Neural cell (in vitro differentiated cells): ENCODE results near the gene ANO4.

Experiments
- EZH2 ChIP-seq: fragments of 200-600, 300-800 bp; shearing (Covaris generic), sonication (generic); IDR thresholded peaks from 2 replicates; pipeline ENCODE4 v1.6.1; 2014; ENCODE audit warnings: antibody characterized with exemption, low read length, borderline replicate concordance, mild to moderate bottlenecking; ENCODE audit not compliant: insufficient read depth, poor library complexity, severe bottlenecking
- SMC3 ChIP-seq: fragments of 450-650 bp; conservative IDR thresholded peaks from 2 replicates; pipeline ENCODE4 v1.6.1; 2014; ENCODE audit warnings: antibody characterized with exemption, mild to moderate bottlenecking, moderate library complexity; ENCODE audit not compliant: poor library complexity
- TF ChIP-seq, protein P1 (sequence below): fragments of 450-650 bp; IDR thresholded peaks from 2 replicates; pipeline ENCODE4 v1.5.1; 2014; ENCODE audit warnings: antibody characterized with exemption, mild to moderate bottlenecking, moderate library complexity; ENCODE audit not compliant: poor library complexity, severe bottlenecking

- TF ChIP-seq, protein P1, sequence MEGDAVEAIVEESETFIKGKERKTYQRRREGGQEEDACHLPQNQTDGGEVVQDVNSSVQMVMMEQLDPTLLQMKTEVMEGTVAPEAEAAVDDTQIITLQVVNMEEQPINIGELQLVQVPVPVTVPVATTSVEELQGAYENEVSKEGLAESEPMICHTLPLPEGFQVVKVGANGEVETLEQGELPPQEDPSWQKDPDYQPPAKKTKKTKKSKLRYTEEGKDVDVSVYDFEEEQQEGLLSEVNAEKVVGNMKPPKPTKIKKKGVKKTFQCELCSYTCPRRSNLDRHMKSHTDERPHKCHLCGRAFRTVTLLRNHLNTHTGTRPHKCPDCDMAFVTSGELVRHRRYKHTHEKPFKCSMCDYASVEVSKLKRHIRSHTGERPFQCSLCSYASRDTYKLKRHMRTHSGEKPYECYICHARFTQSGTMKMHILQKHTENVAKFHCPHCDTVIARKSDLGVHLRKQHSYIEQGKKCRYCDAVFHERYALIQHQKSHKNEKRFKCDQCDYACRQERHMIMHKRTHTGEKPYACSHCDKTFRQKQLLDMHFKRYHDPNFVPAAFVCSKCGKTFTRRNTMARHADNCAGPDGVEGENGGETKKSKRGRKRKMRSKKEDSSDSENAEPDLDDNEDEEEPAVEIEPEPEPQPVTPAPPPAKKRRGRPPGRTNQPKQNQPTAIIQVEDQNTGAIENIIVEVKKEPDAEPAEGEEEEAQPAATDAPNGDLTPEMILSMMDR: no peak
- TF ChIP-seq SMC3 (no peak), EZH2 (no peak)
Measured at GRCh38 chr12:100789146-100789545, 5.4 kb upstream of the ANO4 start.
